Dendritic cell treated with granulocyte-macrophage colony-stimulating factor and Interleukin-4, amounts not matched to agents 40 ng/mL and 50 ng/mL, for 4 days (primary cell): ENCODE results near the gene SYNCRIP.
A peak's percentile ranks its signal among the peaks of the same experiment; 100 is the strongest.

ENCODE experiments used
- H3K27ac Mint-ChIP-seq: one replicate; pipeline ENCODE4 v1.8.0; 2022; ENCODE audit warnings: mild to moderate bottlenecking, mixed read lengths
- H3K27me3 Mint-ChIP-seq: one replicate; pipeline ENCODE4 v1.8.0; 2022; ENCODE audit warnings: mild to moderate bottlenecking, mixed read lengths
- H3K36me3 Mint-ChIP-seq: one replicate; pipeline ENCODE4 v1.8.0; 2022; ENCODE audit warnings: low read depth, mixed read lengths
- H3K4me1 Mint-ChIP-seq: one replicate; pipeline ENCODE4 v1.8.0; 2022; ENCODE audit warnings: low read depth, mixed read lengths
- H3K4me3 Mint-ChIP-seq: one replicate; pipeline ENCODE4 v1.8.0; 2022; ENCODE audit warnings: mild to moderate bottlenecking, moderate library complexity, mixed read lengths
- H3K9me3 Mint-ChIP-seq: one replicate; pipeline ENCODE4 v1.8.0; 2022; ENCODE audit warnings: mixed read lengths
- intact Hi-C: fragments of 100-400 bp; cut with micrococcal nuclease; formaldehyde crosslinking; loops from one replicate; pipeline ENCODE4 v1.15.0; 2022

The SYNCRIP gene

GRCh38 chr6:85676086-85676729 lies 33.5 kb upstream of the SYNCRIP start:
- no peaks in the 10 kb centered on the region for H3K9me3 Mint-ChIP-seq
- H3K4me1 Mint-ChIP-seq = peaks cover 37% of the 10 kb centered on the region
- H3K4me3 Mint-ChIP-seq = peak overlapping the region; percentile 91
- intact Hi-C loops = loop anchor here (10.0 kb wide), 1 partner anchor 51 kb away; no protein-coding TSS in a partner anchor
- peaks cover 63% of the 10 kb centered on the region for H3K36me3 Mint-ChIP-seq
- H3K27ac Mint-ChIP-seq = peak overlapping the region; percentile 98
- H3K27me3 Mint-ChIP-seq = no peaks in the 10 kb centered on the region

DNA sequence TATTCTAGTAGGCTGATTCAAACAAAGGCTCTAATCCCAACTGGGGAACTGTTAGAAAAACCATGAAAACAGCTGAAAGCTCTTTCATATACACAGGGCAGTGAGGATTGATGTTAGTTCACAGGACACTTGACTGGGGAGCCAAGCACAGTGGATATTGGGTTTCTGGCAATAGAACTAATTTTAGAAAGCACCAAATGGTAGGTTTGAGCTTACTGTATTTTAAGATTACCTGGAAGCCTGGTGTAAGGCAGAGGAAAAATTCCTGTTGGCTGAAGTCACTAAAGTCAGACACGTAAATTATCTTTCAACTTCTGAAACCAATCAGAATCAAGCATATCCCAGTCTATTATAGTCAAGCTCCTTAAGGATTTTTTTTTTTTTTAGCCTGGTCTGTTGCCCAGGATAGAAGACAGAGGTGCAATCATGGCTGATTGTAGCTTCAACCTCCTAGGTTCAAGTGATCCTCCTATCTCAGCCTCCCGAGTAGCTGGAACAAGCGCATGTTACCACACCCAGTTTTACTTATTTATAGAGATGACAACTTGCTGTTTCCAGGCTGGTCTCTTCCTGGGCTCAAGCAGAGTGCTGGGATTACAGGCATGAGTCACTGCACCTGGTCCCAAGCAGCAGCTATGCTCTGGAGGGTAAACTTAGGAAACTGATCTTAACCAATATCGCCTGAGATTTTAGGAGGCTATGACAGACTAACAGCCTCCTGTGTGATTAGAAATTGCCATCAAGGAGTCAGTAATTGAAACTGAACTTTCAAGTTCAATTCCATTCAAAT lies 32.5 kb upstream of the SYNCRIP start:
- Mint-ChIP-seq H3K4me1 (peaks cover 45% of the 10 kb centered on the region), H3K36me3 (peaks cover 63% of the 10 kb centered on the region), H3K27me3 (no peaks in the 10 kb centered on the region), H3K27ac (peak overlapping the region; percentile 98), H3K4me3 (no peak overlapping the region), H3K9me3 (no peaks in the 10 kb centered on the region)
- intact Hi-C loops = loop anchor here (10.0 kb wide), 1 partner anchor 50 kb away; no protein-coding TSS in a partner anchor

- peaks cover 51% of the 10 kb centered on the region for H3K4me1 Mint-ChIP-seq
- H3K9me3 Mint-ChIP-seq = no peaks in the 10 kb centered on the region
- no peaks in the 10 kb centered on the region for H3K27me3 Mint-ChIP-seq
- no peak overlapping the region for H3K27ac Mint-ChIP-seq
- intact Hi-C loops = loop anchor here (10.0 kb wide), 1 partner anchor 50 kb away; no protein-coding TSS in a partner anchor
- H3K4me3 Mint-ChIP-seq = no peak overlapping the region
- peaks cover 63% of the 10 kb centered on the region for H3K36me3 Mint-ChIP-seq
Measured at GRCh38 chr6:85674604-85675003, 31.9 kb upstream of the SYNCRIP start.

GRCh38 chr6:85673198-85674139 lies 30.8 kb upstream of the SYNCRIP start:
- intact Hi-C loops = loop anchor here (10.0 kb wide), 1 partner anchor 49 kb away; no protein-coding TSS in a partner anchor
- Mint-ChIP-seq H3K36me3 (peaks cover 59% of the 10 kb centered on the region), H3K4me3 (no peak overlapping the region), H3K4me1 (peaks cover 53% of the 10 kb centered on the region), H3K27ac (no peak overlapping the region), H3K27me3 (no peaks in the 10 kb centered on the region), H3K9me3 (no peaks in the 10 kb centered on the region)

- H3K4me1 Mint-ChIP-seq = peaks cover 53% of the 10 kb centered on the region
- H3K27me3 Mint-ChIP-seq = no peaks in the 10 kb centered on the region
- no peak overlapping the region for H3K27ac Mint-ChIP-seq
- H3K9me3 Mint-ChIP-seq = no peaks in the 10 kb centered on the region
- intact Hi-C loops = loop anchor here (10.0 kb wide), 1 partner anchor 48 kb away; no protein-coding TSS in a partner anchor
- peaks cover 51% of the 10 kb centered on the region for H3K36me3 Mint-ChIP-seq
- no peak overlapping the region for H3K4me3 Mint-ChIP-seq
Measured at GRCh38 chr6:85672623-85673022, 29.9 kb upstream of the SYNCRIP start.

DNA sequence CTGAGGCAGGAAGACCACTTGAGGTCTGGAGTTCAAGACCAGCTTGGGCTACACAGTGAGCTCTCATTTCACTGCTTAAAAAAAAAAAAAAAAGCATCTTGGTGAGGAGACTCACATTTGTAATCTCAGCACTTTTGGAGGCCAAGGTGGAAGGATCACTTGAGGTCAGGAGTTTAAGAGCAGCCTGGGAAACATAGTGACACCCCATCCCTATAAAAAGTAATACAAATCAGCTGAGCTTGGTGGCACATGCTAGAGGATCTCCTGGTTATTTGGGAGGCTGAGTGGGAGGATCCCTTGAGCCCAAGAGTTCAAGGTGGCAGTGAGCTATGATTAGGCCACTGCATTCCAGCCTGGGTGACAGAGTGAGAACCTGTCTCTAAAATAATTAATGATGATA lies 29.4 kb upstream of the SYNCRIP start:
- Mint-ChIP-seq H3K4me3 (no peak overlapping the region), H3K27ac (no peak overlapping the region), H3K36me3 (peaks cover 47% of the 10 kb centered on the region), H3K9me3 (no peaks in the 10 kb centered on the region), H3K27me3 (no peaks in the 10 kb centered on the region), H3K4me1 (peaks cover 53% of the 10 kb centered on the region)
- intact Hi-C loops = loop anchor here (10.0 kb wide), 1 partner anchor 47 kb away; no protein-coding TSS in a partner anchor

GRCh38 chr6:85670573-85670972 lies 27.9 kb upstream of the SYNCRIP start:
- Mint-ChIP-seq H3K4me3 (no peak overlapping the region), H3K9me3 (no peaks in the 10 kb centered on the region), H3K27ac (peak overlapping the region; percentile 20), H3K4me1 (peaks cover 38% of the 10 kb centered on the region), H3K27me3 (no peaks in the 10 kb centered on the region), H3K36me3 (peaks cover 36% of the 10 kb centered on the region)
- intact Hi-C loops = loop anchor here (10.0 kb wide), 1 partner anchor 46 kb away; no protein-coding TSS in a partner anchor

DNA sequence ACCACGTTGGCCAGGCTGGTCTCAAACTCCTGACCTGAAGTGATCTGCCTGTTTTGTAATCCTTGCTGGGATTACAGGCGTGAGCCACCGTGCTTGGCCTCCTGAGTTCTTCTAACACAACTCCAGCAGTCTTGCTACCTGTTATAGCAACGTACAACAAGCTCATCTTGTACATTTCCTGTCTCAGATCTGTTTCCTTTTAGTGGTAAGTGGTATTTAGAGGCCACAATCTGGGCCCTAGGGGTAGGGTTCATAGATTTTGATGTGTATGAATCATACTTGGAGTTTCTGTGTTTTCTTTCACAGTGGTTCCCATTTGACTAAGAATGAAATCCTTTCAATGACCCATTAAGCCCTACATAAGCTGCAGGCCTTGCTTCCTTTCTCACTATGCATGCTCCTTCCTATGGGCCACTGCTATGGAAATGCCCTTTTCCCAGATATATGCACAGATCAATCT lies 27.1 kb upstream of the SYNCRIP start:
- Mint-ChIP-seq H3K27me3 (no peaks in the 10 kb centered on the region), H3K4me3 (no peak overlapping the region), H3K36me3 (peaks cover 31% of the 10 kb centered on the region), H3K4me1 (peaks cover 33% of the 10 kb centered on the region), H3K27ac (no peak overlapping the region), H3K9me3 (no peaks in the 10 kb centered on the region)
- intact Hi-C loops = loop anchor here (10.0 kb wide), 1 partner anchor 45 kb away; no protein-coding TSS in a partner anchor

DNA sequence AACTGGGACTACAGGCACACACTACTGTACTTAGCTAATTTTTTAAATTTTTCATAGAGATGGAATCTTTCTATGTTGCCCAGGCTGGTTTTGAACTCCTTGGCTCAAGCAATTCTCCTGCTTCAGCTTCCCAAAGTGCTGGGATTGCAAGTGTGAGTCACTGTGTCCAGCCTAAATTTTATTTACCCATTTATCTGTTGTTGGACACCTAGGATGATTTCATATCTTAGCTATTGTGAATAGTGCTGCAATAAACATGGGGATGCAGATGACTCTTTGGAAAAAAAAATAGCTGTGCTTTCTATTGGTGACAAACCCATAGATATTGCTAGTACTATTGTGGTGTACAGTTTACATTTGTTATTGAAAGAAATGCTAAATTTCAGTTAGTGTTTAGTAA lies 19.6 kb upstream of the SYNCRIP start:
- Mint-ChIP-seq H3K4me1 (no peaks in the 10 kb centered on the region), H3K4me3 (no peak overlapping the region), H3K36me3 (peaks cover 13% of the 10 kb centered on the region), H3K27me3 (no peaks in the 10 kb centered on the region), H3K27ac (no peak overlapping the region), H3K9me3 (peaks cover 13% of the 10 kb centered on the region)
- intact Hi-C loops = no loop called here

GRCh38 chr6:85660181-85660611 lies 17.5 kb upstream of the SYNCRIP start:
- Mint-ChIP-seq H3K4me1 (no peaks in the 10 kb centered on the region), H3K27me3 (no peaks in the 10 kb centered on the region), H3K4me3 (no peak overlapping the region), H3K27ac (no peak overlapping the region), H3K36me3 (peaks cover 7% of the 10 kb centered on the region), H3K9me3 (peaks cover 16% of the 10 kb centered on the region)
- intact Hi-C loops = no loop called here

DNA sequence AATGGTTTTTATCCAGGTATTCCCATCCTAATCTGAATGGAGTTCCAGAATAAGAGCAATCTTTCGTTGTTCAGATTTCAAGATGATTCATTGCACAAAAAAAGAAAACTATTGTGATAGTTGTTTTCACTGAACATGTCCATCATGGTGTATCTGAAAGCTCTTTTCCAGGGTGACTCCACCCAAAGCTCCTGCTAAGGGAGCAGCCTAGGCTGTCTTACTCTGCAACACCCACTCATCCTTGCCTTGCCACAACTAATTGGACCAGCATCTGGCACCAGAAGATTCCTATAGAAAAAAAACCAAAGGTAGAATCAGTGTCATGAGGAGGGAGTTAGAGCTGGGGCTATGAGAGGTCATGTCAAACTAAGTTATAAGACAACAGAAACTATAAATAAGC lies 7.9 kb upstream of the SYNCRIP start:
- H3K9me3 Mint-ChIP-seq = peaks cover 5% of the 10 kb centered on the region

DNA sequence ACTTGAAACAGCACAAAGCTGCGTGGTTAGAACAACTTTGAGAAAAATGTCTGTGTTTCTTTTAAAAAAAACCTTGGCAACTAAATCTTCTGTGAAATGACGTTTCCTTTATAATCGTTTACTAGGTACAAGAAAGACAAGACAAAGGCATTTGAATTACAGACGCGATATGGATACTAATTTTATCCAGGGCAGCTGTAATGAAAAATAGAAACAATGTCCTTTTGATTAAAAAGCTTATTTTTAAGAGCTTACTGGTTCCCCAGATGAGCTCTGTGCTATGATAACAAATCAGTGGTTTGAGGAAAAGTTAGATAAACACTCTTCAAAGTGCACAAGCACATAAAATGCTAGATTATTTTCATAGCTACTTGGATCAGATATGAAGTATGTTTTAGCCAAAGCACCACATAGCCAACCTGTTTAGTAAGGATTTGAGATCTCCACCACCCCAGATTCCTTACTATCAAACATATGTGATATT lies 1.6 kb upstream of the SYNCRIP start:
- H3K27ac Mint-ChIP-seq = peak overlapping the region; percentile 100
- H3K4me3 Mint-ChIP-seq = peak overlapping the region; percentile 99
- H3K4me1 Mint-ChIP-seq = peaks cover 37% of the 10 kb centered on the region
- H3K36me3 Mint-ChIP-seq = peaks cover 41% of the 10 kb centered on the region
- intact Hi-C loops = loop anchor here (1.0 kb wide), 1 partner anchor 34 kb away; no protein-coding TSS in a partner anchor
- H3K27me3 Mint-ChIP-seq = no peaks in the 10 kb centered on the region
- peaks cover 12% of the 10 kb centered on the region for H3K9me3 Mint-ChIP-seq

More for the DNA sequence above, 7.9 kb upstream of the SYNCRIP start:
- Mint-ChIP-seq H3K36me3 (no peaks in the 10 kb centered on the region), H3K4me3 (no peak overlapping the region), H3K27me3 (no peaks in the 10 kb centered on the region), H3K27ac (no peak overlapping the region), H3K4me1 (peaks cover 7% of the 10 kb centered on the region)
- intact Hi-C loops = no loop called here
